B cell (primary cell): ENCODE data around the gene PRDM11.

ENCODE experiments used
- EZH2 ChIP-seq: IDR thresholded peaks from 2 replicates; pipeline ENCODE4 v1.6.1; 2012; ENCODE audit warnings: borderline replicate concordance, low read depth, mild to moderate bottlenecking, moderate library complexity, low read length; ENCODE audit not compliant: insufficient read depth, poor library complexity, severe bottlenecking
- TF ChIP-seq, protein P1 (sequence below): fragments of 200-600 bp; IDR thresholded peaks from one replicate; pipeline ENCODE4 v1.8.0; 2022; ENCODE audit warnings: antibody characterized with exemption, mild to moderate bottlenecking

DNA sequence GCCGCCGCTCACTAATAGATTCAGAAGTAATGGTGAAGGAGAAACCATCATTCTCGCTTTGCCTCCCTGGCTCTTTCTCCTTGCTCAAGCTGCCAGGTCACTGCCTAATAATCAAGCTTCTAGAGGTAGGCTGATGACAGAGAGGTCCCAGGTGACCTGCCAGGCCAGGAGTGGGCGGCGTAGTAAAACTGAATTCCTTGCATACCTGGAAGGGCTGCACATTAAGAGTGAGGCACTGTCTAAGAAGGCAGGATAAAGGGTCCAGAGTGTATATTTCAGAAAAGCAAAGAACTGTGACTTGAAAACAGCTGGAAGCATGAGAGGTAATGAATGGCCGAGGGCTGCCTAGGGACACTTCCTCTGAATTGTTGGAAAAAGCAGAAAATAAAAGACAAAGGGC lies 135.6 kb downstream of the PRDM11 start:
- TF ChIP-seq, protein P1, sequence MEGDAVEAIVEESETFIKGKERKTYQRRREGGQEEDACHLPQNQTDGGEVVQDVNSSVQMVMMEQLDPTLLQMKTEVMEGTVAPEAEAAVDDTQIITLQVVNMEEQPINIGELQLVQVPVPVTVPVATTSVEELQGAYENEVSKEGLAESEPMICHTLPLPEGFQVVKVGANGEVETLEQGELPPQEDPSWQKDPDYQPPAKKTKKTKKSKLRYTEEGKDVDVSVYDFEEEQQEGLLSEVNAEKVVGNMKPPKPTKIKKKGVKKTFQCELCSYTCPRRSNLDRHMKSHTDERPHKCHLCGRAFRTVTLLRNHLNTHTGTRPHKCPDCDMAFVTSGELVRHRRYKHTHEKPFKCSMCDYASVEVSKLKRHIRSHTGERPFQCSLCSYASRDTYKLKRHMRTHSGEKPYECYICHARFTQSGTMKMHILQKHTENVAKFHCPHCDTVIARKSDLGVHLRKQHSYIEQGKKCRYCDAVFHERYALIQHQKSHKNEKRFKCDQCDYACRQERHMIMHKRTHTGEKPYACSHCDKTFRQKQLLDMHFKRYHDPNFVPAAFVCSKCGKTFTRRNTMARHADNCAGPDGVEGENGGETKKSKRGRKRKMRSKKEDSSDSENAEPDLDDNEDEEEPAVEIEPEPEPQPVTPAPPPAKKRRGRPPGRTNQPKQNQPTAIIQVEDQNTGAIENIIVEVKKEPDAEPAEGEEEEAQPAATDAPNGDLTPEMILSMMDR = no peak
- no peak for TF ChIP-seq EZH2
